HTR-8/SVneo (cell line): Measurements from ENCODE around the gene KAZALD1.

Experiments used
- DNase-seq: peaks from one replicate; pipeline ENCODE4 v3.0.0; 2011; ENCODE audit warnings: low spot score, mixed read lengths; ENCODE audit not compliant: insufficient read length
- FAIRE-seq: peaks from 2 replicates; lab custom pipeline; 2011; peaks lifted over from hg19 to GRCh38; lab: Jason Lieb, UNC

KAZALD1 gene

GRCh38 chr10:101114646-101115045 lies 52.9 kb downstream of the KAZALD1 start:
- FAIRE-seq = no peak
- DNase-seq = no peak
